Activated naive CD4-positive, alpha-beta T cell treated with anti-CD3 and anti-CD28 coated beads for 36 hours (primary cell): ENCODE data around the gene TATDN2. TPM values are rescaled to one million over a fixed set of nuclear protein-coding genes. Genes with fewer than 3 reads are reported as not detected.

Experiments
- CTCF ChIA-PET: fragments of 350-600 bp; sonication (Branson Sonifier 250); formaldehyde crosslinking; loops from one replicate; lab custom pipeline; 2021; ENCODE audit warnings: antibody characterized with exemption; lab: Charles Lee
- DNase-seq: peaks from one replicate; pipeline ENCODE4 v3.0.0-alpha.2; 2020
- H3K27ac Mint-ChIP-seq: one replicate; pipeline ENCODE4 v1.8.0; 2021; ENCODE audit warnings: mild to moderate bottlenecking, mixed read lengths
- H3K27me3 Mint-ChIP-seq: one replicate; pipeline ENCODE4 v1.8.0; 2021; ENCODE audit warnings: low read depth, mixed read lengths
- H3K36me3 Mint-ChIP-seq: one replicate; pipeline ENCODE4 v1.8.0; 2021; ENCODE audit warnings: low read depth, mixed read lengths
- H3K4me1 Mint-ChIP-seq: one replicate; pipeline ENCODE4 v1.8.0; 2021; ENCODE audit warnings: low read depth, mixed read lengths
- H3K4me3 Mint-ChIP-seq: one replicate; pipeline ENCODE4 v1.8.0; 2021; ENCODE audit warnings: mild to moderate bottlenecking, moderate library complexity, mixed read lengths
- H3K9me3 Mint-ChIP-seq: one replicate; pipeline ENCODE4 v1.8.0; 2021; ENCODE audit warnings: mixed read lengths
- intact Hi-C: fragments of 100-400 bp; cut with micrococcal nuclease; formaldehyde crosslinking; loops from one replicate; pipeline ENCODE4 v1.15.1; 2023
- microRNA-seq: library from miRNA; unstranded; fragments of <30 nt; microRNA quantifications from one replicate; pipeline ENCODE4 v1.2.0, GENCODE V29; 2022; ENCODE audit warnings: borderline microRNAs expressed, borderline replicate concordance
- total RNA-seq, 2 experiments: library from RNA; stranded (reverse); gene quantifications; one replicate each; pipeline ENCODE4 v1.2.3, GENCODE V29; 2021

Gene TATDN2
- total RNA-seq, 2 experiments from 2014 or later: 25.8 to 28.1 TPM

GRCh38 chr3:10330319-10330718 lies 82.1 kb downstream of the TATDN2 start:
- H3K4me1 Mint-ChIP-seq: no peaks in the 10 kb centered on the region
- H3K27ac Mint-ChIP-seq: no peak overlapping the region
- peaks cover 19% of the 10 kb centered on the region for H3K27me3 Mint-ChIP-seq
- CTCF ChIA-PET: no interaction called here
- intact Hi-C loops: no loop called here
- DNase-seq: no peak
- H3K36me3 Mint-ChIP-seq: no peaks in the 10 kb centered on the region
- no peaks in the 10 kb centered on the region for H3K9me3 Mint-ChIP-seq
- no peak overlapping the region for H3K4me3 Mint-ChIP-seq

Small RNA genes within 50 kb of the gene (microRNA-seq; reads per million reads assigned to microRNA genes)
- gene MIR378B: not detected

Other genes with a start within 250 kb of the TATDN2 start
- 10 to 100 TPM; 86.3 to 90.8 TPM for gene FANCD2, start 222.0 kb upstream of the TATDN2 start, total RNA-seq
- not detected for gene FANCD2OS, start 140.2 kb upstream of the TATDN2 start, total RNA-seq
- 10 to 100 TPM; 73.6 to 73.7 TPM for gene BRK1, start 132.8 kb upstream of the TATDN2 start, total RNA-seq
- gene VHL, start 106.7 kb upstream of the TATDN2 start, total RNA-seq: 10 to 100 TPM; 51.5 to 54.0 TPM
- gene IRAK2, start 83.5 kb upstream of the TATDN2 start, total RNA-seq: 1 to 10 TPM; 6.4 to 6.9 TPM
- gene GHRL, start 44.5 kb downstream of the TATDN2 start, total RNA-seq: not detected
- 100 to 1,000 TPM in 1 of 2 experiments, 10 to 100 TPM in 1; 98.1 to 100 TPM for gene SEC13, start 72.7 kb downstream of the TATDN2 start, total RNA-seq